ENCODE results near the gene ITGBL1. TPM values are rescaled to one million over a fixed set of nuclear protein-coding genes. Genes with fewer than 3 reads are reported as not detected.
A peak's percentile ranks its signal among the peaks of the same experiment; 100 is the strongest.

ITGBL1 gene
- total RNA-seq, 6 experiments from 2014 or later, result 0.64 to 3.8 (median 1.6) TPM

DNA sequence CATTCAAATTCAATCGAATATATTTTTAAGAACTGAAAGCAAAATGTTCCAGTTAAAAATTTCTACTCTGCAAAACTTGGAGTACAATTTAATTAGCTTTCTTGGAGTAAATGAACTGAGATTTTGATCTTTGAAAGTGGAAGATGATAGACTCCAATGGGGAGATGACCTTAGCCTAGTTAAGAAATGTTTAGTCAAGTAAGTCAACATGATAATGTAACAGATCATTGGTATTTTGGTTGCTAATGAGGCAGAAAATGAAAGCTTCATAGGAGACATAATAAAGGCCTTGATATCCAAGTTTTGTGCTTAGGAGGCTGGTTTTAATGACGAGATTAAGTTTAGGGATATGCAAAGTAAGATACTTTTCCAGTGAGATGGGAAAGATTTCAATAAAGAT is 181.7 kb downstream of the ITGBL1 start:
- H3K9me3 ChIP-seq, result no peaks in the 10 kb centered on the region
- H3K4me3 ChIP-seq, result no peak overlapping the region
- 36% methylated on average over 2 of the region's 2 CpGs for WGBS (ENCODE audit: insufficient coverage, low coverage, low lambda C conversion rate, missing lambda C conversion rate)
- intact Hi-C loops (cut with DNase I), result no loop called here
- H3K27me3 ChIP-seq, result no peaks in the 10 kb centered on the region
- H3K4me1 ChIP-seq, result no peaks in the 10 kb centered on the region
- no peak overlapping the region for H3K27ac ChIP-seq
- DNase-seq (no peak), ATAC-seq (peak; percentile 50 to 83 (median 64))
- TF ChIP-seq, protein P1, sequence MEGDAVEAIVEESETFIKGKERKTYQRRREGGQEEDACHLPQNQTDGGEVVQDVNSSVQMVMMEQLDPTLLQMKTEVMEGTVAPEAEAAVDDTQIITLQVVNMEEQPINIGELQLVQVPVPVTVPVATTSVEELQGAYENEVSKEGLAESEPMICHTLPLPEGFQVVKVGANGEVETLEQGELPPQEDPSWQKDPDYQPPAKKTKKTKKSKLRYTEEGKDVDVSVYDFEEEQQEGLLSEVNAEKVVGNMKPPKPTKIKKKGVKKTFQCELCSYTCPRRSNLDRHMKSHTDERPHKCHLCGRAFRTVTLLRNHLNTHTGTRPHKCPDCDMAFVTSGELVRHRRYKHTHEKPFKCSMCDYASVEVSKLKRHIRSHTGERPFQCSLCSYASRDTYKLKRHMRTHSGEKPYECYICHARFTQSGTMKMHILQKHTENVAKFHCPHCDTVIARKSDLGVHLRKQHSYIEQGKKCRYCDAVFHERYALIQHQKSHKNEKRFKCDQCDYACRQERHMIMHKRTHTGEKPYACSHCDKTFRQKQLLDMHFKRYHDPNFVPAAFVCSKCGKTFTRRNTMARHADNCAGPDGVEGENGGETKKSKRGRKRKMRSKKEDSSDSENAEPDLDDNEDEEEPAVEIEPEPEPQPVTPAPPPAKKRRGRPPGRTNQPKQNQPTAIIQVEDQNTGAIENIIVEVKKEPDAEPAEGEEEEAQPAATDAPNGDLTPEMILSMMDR (IDR thresholded peaks at IDR 0.05), result no peak
- no peak for TF ChIP-seq POLR2A (IDR thresholded peaks at IDR 0.05)
- H3K36me3 ChIP-seq, result no peaks in the 10 kb centered on the region

DNA sequence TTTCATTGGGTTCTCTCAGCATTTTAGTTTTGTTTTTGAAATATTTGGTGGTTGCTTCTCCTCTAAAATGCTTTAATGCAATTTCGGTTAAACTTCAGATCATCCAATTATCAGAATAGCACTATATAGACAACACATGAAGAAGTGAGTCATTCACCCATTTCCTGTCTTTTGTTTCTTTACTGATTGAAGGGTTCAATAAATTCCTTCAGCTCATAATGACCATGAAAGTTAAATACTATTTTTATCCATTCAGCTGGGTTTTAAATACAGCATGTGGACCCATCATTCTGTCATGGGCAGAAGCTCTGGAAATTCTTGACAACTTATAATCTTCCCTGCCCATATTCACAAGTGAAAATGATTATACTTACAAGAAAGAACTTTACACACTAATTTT is 187.2 kb downstream of the ITGBL1 start:
- intact Hi-C loops (cut with DNase I), result no loop called here
- DNase-seq, result no peak
- 86% methylated on average over 1 of the region's 1 CpG for WGBS (ENCODE audit: insufficient coverage, low coverage, low lambda C conversion rate, missing lambda C conversion rate)
- H3K27me3 ChIP-seq, result no peaks in the 10 kb centered on the region
- no peak for TF ChIP-seq POLR2A (IDR thresholded peaks at IDR 0.05)
- TF ChIP-seq, protein P1 (IDR thresholded peaks at IDR 0.05), result no peak
- ATAC-seq, result no peak
- H3K4me1 ChIP-seq, result no peaks in the 10 kb centered on the region
- no peak overlapping the region for H3K4me3 ChIP-seq
- no peaks in the 10 kb centered on the region for H3K36me3 ChIP-seq
- no peak overlapping the region for H3K27ac ChIP-seq
- no peaks in the 10 kb centered on the region for H3K9me3 ChIP-seq

DNA sequence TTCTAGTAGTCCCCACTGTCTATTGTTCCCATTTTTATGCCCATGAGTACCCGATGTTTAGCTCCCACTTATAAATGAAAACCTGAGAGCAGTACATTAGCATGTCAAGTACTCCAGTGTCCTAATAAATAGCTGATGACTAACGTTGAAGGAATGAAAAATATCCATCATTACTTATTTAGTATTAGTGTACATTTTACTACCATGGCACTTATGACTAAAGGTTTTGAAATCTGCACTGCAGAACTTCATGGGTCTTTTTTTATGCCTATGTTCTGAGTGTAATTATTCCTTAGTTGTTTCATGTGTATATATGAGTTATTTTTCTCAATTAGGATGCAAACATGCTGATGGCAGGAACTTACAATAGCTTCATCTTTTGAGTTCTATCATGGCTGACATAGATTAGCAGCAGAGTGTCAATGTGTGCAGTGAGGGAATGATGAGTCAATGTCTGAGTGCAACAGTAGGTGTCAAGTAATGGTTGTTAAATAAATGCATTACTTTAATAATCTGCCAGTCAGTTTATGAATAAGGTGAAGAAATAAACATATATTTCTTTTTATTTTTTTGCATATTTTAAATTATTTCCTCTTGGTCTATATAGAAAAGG is 188.4 kb downstream of the ITGBL1 start:
- Histone ChIP-seq H3K9me3 (no peaks in the 10 kb centered on the region), H3K4me1 (no peaks in the 10 kb centered on the region), H3K36me3 (no peaks in the 10 kb centered on the region), H3K27me3 (no peaks in the 10 kb centered on the region), H3K4me3 (no peak overlapping the region), H3K27ac (no peak overlapping the region)
- intact Hi-C loops (cut with DNase I), result no loop called here
- TF ChIP-seq POLR2A (IDR thresholded peaks at IDR 0.05), result no peak
- TF ChIP-seq, protein P1 (IDR thresholded peaks at IDR 0.05), result no peak
- ATAC-seq (no peak), DNase-seq (no peak)
- WGBS (ENCODE audit: insufficient coverage, low coverage, low lambda C conversion rate, missing lambda C conversion rate), result 64% methylated on average over 2 of the region's 2 CpGs

DNA sequence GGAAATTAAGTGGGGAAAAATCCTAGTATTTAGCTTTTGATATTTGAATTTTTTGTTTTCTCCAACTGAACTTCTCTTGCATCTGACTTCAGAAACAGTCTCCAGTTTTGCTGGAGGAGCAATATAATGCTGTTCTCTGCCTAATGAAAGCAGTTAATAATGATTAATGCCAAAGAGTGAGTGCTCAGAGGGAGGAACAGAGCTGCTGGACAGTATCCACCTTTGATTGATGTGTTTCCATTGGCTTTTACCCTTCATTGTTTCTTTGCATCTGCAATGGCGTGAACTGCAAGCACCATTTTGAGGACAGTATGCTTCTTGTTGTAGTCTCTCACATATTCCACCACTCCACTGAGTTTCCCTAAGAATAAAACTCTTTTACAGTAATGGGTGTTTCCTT is 193.4 kb downstream of the ITGBL1 start:
- no peaks in the 10 kb centered on the region for H3K36me3 ChIP-seq
- H3K27ac ChIP-seq, result no peak overlapping the region
- no peak for TF ChIP-seq POLR2A (IDR thresholded peaks at IDR 0.05)
- TF ChIP-seq, protein P1 (IDR thresholded peaks at IDR 0.05), result no peak
- no peaks in the 10 kb centered on the region for H3K9me3 ChIP-seq
- H3K4me1 ChIP-seq, result peaks cover 0 to 16% (median 0%) of the 10 kb centered on the region in 4 donors
- WGBS (ENCODE audit: insufficient coverage, low coverage, low lambda C conversion rate, missing lambda C conversion rate), result 64% methylated on average over 1 of the region's 1 CpG
- ATAC-seq (no peak), DNase-seq (no peak)
- no peak overlapping the region for H3K4me3 ChIP-seq
- intact Hi-C loops (cut with DNase I), result no loop called here
- no peaks in the 10 kb centered on the region for H3K27me3 ChIP-seq
